Stimulated activated CD4-positive, alpha-beta T cell treated with anti-CD3 and anti-CD28 coated beads, Interleukin-1b, Interleukin-23, amount 100 ng/mL, for 48 hours (primary cell): ENCODE results near the gene BAZ1B.
A peak's percentile ranks its signal among the peaks of the same experiment; 100 is the strongest.
"Not testable (repeated sequence)": the region's sequence is repeated elsewhere in the genome, so short reads cannot be mapped to it uniquely, and the experiment has no call there.

Source experiments
- DNase-seq: peaks from one replicate; pipeline ENCODE4 v3.0.0-alpha.2; 2020

BAZ1B gene

DNA sequence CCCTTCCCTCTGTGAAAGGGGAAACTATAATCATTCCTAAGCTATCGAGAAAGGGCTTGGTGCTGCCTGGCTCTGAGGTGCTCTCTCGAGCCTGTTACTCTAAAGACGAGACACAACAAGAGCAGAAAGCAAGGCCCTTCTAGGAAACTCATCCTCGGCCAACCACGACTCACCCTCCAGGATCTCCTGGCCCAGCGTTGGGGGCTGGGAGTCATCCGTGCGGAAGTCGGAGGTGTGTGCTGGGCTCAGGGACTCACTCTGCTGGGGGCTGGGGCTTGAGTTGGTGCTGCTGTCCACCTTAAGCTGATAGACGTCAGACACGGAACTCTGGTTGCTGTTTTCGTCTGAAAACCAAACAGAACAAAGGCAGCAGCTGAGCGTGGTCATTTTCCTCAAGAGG, 17.6 kb upstream of the BAZ1B start:
- no peak for DNase-seq

DNA sequence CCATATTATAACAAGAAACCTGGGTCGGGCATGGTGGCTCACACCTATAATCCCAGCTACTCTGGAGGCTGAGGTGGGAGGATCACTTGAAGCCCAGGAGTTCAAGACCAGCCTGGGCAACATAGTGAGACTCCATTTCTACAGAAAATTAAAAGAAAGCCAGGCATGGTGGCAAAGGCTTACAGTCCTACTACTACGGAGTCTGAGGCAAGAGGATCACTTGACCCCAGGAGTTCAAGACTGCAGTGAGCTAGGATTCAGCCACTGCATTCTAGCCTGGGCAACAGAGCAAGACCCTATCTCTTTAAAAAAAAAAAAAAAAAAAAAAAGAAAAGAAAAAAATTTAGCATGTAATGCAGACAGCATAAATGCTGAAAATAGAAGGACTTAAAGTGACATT, 16.4 kb upstream of the BAZ1B start:
- DNase-seq: not testable (repeated sequence)

DNA sequence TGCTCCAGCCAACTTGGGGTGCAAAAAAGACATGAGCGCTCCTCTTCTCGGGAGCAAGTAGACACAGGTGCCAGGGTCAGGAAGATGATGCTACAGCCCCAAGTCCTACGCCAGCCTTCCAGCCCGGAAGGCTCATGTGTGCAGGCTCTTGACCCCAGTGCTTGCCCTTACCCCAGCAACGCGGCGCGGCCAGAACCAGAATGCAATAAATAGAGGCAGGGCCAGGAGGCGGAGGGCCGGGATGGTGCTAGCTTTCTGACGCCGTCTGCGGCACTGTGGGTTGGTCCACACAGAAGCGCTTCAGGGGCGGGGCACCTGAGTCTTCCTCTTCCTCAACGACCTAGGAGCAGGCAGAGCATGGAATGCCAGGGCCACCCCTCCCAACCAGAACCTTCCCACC, 15.0 kb upstream of the BAZ1B start:
- no peak for DNase-seq

DNA sequence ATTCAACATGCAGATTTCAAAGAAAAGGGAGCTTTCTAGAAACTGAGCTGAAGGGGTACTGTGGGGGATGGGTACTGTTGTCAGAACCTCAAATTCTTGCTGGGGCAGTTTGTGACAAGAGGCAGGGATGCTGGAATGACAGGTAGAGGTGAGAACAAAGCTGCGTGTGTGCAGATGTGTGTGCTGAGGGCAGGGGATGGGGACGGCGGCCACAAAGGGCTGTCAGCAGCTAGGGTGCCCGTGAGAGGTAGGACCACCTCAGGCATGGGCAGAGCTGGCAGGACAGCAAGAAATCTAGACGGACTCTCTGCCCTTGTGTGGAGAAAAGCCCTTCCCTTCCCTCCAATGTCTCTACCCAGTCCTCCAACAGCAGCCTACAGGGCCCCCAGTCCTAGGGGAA, 14.4 kb upstream of the BAZ1B start:
- DNase-seq: no peak

DNA sequence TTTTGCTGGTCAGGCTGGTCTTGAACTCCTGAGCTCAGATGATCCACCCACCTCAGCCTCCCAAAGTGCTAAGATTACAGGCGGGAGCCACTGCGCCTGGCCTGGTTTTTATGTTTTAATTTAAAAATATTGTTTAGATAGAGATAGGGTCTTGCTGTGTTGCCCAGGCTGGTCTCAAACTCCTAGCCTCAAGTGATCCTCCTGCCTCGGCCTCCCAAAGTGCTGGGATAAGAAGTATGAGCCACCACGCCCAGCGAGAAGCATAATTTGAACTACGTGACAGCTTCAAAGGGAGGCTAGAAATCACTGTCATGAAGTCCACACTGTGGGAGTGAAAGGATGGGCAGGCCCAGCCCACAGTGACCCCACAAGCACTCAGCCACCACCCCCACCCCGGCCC, 13.8 kb upstream of the BAZ1B start:
- not testable (repeated sequence) for DNase-seq

DNA sequence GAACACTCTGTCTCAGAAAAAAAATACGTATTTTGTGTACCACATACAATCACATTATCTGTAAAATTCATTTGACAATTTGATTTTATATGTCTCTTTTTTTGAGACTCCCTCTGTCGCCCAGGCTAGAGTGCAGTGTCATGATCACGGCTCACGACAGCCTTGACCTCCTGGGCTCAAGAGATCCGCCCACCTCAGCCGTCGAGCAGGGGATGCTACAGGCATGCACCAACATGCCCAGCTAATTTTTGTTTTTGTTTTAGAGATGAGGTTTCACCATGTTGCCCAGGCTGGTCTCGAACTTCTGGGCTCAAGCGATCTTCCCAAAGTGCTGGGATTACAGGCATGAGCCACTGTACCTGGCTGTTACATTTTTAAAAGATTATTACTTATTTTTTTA, 11.6 kb upstream of the BAZ1B start:
- DNase-seq: no peak

DNA sequence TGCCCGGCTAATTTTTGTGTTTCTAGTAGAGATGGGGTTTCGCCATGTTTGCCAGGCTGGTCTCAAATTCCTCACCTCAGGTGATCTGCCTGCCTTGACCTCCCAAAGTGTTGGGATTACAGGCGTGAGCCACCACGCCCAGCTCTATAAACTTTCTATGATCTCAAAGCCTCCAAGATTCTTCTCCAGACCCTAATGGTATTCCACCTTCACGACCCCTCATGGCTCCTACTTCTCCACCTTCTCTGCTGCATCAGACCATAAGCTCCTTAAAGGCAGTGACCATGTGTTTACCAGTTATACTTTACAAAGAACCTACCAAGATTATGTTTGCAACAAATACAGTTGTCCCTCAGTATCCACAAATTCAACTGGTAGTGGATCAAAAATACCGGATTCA, 10.1 kb upstream of the BAZ1B start:
- no peak for DNase-seq

DNA sequence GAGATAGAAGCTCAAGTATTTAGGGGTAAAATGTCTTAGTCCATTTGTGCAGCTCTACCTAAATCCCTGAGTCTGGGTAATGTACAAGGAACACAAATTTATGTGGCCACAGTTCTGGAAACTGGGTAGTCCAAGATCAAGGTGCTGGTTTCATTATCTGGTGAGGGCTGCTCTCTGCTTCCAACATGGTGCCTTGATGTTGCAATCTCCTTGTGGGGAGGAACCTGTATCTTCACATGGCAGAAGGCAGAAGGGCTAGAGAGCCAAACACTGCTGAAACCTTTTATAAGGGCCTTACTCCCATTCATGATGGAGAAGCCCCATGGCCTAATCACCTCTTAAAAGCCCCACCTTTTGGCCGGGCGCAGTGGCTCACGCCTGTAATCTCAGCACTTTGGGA, 8.7 kb upstream of the BAZ1B start:
- DNase-seq: no peak

DNA sequence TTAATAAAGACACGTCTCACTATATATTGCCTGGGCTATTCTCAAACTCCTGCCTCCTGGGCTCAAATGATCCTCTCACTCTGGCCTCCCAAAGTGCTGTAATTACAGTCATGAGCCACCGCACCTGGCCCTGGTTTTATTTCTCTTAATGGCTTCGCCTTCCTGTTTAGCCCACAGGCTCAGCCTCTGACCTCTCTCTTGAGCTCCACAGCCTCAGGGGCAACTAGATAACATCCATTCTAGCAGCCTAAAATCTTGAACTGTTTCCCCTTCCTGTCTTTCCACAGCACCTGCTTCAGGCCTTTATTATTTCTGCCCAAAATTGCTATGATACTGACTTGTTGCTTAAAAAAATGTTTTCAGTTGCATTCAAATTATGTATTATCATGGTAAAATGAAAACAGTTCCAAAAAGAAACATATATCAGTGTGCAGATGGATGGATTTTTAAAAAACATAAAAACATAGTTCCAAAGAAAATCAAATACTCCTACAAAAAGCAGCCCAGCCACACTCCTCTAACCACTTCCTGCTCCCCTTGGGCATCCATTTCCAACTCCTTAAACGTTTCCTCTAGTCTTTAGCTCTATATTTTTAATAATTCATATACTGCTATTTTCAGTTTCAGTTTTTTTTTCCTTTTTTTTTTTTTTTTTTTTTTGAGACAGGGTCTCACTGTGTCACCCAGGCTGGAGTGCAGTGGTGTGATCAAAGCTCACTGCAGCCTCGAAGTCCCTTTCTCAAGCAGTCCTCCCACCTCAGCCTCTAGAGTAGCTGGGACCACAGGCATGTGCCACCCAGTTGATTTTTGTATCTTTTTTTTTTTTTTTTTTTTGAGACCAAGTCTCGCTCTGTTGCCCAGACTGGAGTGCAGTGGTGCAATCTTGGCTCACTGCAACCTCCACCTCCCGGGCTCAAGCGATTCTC, 5.1 kb upstream of the BAZ1B start:
- no peak for DNase-seq

DNA sequence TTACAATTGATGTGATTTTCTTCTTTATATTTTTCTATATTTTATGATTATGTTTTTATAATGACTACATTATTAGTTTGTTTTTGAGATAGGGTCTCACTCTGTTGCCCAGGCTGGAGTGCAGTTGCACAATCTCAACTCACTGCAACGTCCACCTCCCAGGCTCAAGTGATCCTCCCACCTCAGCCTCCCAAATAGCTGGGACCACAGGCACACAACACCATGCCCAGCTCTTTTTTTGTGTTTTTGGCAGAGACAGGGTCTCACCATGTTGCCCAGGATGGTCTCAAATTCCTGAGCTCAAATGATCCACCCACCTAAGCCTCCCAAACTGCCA, 4.0 kb upstream of the BAZ1B start:
- DNase-seq: not testable (repeated sequence)

DNA sequence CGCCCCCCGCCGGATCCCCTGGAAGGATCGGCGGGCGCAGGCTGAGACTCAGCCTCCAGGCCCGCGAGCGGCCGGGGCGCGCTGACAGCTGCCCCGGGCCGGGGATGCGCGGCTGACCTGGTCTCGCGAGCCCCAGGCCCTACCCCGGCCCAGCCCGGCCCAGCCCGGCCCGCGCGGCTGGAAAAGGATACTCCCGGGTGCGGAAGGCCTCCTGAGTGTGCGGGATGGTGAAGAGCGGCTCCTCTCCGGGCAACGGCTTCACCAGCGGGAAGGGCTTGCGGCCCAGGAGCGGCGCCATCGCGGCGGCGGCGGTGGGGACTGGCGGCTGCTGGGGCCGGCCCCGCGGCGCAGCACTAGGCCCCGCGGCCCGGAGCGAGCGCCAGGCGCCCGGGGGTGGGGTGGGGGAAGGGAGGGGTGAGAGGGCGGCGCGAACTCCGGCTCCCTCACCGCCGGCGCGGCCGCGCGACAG, 423 bp downstream of the BAZ1B start:
- DNase-seq: no peak

DNA sequence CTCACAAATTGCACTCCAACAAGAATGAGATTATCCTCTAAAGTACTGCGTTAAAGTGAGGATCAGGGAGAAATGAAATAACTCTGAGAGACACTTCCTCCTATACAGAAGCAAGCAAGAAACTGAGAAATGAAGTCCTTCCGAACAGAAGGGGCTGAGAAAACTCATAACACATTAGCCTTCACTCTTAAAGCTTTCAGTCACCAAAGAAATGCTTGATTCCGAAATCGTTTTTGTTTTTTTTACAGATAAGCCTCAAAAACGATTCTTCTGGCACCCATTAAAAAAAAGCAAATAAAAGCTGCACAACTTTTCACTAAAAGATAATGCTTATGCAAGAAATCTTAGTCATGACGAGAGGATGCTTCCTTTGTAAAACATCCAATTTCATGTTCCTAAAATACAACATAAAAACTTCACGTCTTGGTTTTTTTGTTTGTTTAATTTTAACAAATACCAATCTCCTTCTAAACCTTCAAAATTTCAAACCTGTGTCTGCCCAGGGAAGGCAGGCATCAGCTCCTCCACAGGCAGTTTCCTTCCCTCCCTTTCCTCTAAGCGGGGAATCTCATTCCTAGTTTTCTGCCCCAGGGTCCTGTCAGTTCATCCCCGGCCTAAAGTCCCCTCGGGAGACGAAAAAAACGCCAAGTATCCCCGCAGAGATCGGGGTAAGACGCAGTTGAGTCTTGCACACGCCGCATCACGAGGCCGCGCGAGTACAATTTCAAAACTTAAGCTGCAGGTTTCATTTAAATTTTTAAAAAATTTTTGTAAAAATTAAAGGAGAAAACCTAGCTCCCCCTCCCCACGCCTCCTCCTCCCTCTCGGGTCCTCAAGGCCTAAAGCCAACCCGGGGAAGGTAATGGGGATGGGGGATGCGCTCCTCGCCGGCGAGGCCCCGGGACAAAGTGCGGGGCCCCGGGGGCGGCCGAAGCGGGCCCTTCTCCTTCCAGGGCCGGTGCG, 1.1 kb downstream of the BAZ1B start:
- DNase-seq: peak; percentile 5

DNA sequence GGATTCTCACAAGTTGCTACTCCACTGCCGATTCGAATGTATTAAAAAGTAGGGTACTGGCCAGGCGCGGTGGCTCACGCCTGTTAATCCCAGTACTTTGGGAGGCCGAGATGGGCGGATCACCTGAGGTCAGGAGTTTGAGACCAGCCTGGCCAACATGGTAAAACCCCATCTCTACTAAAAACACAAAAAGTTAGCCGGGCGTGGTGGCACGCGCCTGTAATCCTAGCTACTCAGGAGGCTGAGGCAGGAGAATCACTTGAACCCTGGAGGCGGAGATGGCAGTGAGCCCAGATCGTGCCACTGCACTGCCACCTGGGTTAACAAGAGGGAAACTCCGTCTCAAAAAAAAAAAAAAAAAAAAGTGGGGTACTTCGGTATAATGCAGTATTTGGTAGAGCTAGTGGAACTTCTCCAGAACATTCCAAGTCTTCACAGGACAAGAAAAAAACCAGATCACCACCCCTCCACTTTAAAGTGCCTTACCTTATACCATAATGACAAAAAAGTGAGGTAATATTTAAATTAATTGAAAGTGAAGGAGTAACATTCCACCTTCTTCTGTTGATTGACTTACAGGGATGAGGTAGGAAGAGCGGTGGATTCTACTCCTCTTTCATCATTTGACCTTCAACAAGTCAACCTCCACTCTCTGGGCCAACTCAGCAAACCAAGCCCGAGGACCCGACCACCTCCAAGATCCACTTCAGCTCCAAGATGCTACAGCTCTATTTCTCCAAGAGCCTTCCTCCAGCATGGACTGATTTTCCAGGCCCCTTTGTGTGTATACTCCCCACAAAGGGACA, 2.0 kb downstream of the BAZ1B start:
- peak; percentile 33 for DNase-seq

DNA sequence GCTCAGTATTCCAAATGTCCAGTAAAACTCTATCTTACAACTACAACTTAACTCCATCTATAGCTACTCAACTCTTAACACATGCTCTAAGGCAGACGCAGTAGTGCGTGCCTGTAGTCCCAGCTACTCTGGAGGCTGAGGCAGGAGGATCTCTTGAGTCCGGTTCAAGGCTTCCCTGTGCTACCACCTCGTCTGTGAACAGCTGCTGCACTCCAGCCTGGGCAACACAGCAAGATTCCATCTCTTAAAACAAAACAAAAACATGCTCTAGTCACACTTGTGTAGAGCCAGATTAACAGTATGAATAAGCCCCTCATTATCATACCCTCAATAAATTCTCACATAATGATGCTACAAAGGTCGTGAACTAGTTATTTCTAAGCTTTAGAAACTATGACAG, 3.6 kb downstream of the BAZ1B start:
- DNase-seq: no peak

DNA sequence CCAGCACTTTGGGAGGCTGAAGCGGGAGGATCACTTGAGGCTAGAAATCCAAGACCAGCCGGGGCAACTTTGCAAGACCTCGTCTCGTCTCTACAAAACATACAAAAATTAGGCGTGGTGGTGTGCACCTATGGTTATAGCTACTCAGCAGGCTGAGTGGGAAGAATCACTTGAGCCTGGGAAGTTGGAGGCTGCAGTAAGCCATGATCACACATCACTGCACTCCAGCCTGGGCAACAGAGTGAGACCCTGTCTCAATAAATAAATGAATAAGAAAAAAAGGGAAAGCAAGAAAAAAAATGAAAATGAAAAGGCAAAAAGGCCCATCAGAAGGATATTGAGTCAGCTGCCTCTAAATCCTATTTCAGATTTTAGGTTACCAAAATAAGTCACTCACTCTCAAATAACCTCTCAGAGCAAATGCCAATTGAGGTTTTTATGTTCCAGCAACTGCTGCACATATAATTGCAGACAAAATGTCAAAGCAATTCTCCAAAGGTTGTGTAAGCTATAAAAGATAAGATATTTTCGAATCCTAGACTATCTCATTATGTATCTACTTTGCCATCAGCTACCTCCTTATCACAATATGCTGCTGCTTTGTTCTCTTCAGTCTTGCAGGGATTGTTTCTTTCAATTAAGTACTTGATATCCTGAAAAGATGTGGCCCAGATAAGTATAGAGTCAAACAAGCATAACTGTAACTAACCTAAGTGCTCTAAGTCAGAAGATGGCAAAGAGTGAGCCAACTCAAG, 4.7 kb downstream of the BAZ1B start:
- DNase-seq: no peak

DNA sequence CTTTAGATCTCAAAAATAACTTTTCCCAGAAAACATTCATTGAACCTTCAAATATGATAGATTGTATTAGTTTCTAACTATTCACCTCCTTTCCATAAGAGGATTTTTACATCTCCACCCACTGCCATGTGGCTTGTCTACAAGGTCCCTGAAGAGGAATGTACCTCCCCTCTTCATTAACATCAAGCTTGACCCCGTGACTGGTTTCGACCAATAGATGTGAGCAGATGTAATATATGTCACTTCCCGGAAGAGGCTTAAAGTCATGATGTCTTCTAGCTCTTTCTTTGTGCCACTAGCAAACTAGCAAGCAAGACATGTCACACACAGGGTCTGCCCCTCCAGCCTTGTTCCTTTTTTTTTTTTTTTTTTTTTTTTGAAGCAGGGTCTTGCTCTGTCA, 6.9 kb downstream of the BAZ1B start:
- DNase-seq: no peak

DNA sequence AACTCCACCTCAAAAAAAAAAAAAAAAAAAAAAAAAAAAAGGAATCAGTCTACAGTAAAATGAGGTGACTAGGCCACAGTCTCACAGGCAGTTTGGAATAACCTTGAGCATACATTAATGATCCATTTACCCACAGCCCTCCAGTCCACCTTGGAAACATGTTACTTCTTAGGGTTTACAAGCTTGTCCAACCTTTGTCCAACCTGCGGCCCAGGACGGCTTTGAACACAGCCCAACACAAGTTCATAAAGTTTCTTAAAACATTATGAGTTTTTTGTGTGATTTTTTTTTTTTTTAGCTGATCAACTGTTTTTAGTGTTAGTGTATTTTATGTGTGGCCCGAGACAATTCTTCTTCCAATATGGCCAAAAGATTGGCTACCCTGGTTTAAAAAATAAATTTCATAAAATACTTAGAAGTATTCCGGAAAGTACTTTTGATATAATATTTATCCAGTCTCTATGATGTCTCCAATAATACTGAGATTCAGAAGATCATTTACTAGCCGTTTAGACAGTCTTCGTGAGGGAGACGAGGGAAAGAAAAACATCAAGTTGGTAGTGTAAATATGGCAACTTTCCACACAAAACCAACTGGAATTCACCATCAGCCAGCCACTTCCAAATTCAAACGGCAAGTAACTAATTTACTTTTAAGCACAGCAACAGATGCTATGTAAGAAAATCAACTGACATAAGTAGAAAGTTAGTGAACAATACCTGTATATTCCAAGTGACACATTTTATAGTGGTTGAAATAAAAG, 9.9 kb downstream of the BAZ1B start:
- no peak for DNase-seq

DNA sequence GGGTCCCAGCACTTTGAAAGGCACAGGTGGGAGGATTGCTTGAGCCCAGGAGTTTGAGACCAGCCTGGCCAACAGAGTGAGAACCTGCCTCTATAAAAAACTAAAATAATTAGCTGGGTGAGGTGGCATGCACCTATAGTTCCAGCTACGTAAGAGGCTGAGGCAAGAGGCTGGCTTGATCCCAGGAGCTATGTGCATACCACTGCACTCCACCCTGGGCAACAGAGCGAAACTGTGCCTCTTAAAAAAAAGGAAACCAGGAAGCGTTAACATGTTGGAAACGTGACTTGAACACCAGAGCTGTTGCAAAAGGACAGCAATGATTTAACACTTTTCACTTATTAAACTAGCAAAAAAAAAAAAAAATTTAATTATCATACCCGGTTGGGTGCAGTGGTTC, 12.6 kb downstream of the BAZ1B start:
- DNase-seq: no peak

DNA sequence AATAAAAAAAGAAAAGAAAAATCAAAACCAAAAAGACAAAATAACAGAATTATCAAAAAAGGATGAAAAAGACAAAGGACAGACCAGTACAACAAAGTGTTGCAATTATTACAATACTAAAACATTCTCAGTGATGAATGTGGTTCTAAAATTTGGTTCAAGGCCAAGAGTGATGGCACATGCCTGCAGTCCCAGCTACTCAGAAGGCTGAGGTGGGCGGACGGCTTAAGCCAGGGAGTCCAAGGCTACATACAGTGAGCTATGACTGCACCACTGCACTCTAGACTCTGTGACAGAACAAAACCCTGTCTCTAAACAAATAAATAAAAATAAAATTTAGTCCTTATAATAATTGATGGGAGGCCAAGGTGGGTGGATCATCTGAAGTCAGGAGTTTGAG, 14.5 kb downstream of the BAZ1B start:
- no peak for DNase-seq

DNA sequence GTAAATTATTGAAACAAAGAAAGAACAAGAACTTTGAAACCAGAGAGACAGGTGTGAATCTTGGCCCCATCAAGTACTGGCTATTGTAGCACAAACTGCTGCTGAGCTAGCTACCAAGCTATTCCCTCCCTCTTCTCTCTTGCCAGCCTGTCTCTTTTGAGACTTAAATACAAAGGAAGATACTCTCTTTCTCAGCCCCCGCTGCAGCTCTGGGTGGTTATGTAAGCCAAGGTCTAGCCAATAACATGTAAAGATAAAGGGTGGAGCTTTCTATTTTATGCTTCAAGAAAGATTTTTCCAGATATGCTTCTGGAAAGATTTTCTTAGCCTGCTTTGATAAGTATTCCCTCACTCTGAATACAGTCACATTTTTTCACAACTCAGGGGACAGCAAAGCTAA, 17.2 kb downstream of the BAZ1B start:
- no peak for DNase-seq

DNA sequence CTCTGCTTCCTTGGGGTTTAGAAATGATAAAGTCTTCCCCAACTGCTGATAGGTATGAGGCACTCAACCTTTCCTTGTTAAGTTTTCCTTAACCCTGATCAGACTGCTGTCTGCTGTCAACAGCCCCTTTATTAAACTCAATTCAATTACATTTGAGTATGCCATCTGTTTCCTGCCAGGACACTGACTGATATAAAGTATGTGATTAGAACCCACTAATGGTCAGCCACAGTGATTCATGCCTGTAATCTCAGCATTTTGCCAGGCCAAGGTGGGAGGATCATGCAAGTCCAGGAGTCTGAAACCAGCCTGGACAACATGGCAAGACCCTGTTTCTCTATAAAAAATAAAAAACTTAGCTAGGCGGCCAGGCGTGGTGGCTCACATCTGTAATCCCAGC, 18.1 kb downstream of the BAZ1B start:
- DNase-seq: no peak
